GM21447 (cell line): ENCODE measurements around the gene BCS1L.

Experiments used
- ATAC-seq: cut with Tn5 transposase; IDR thresholded peaks from one replicate; pipeline ENCODE4 v1.9.1; 2021; ENCODE audit not compliant: unreplicated experiment

BCS1L gene

GRCh38 chr2:218711550-218711929, 52.1 kb downstream of the BCS1L start:
- ATAC-seq, result no peak
